H1 (cell line): ENCODE data around the gene SKP1. TPM values are rescaled to one million over a fixed set of nuclear protein-coding genes. Genes with fewer than 3 reads are reported as not detected.

Source experiments
- ASH2L ChIP-seq: fragments of 200-600, 300-600 bp; sonication (generic); IDR thresholded peaks from one replicate; pipeline ENCODE4 v1.7.1; 2017; ENCODE audit warnings: low read length
- CHD7 ChIP-seq: fragments of 300-600 bp; sonication (generic); IDR thresholded peaks from 2 replicates; pipeline ENCODE4 v1.7.1; 2012; ENCODE audit warnings: low read length, moderate library complexity, mild to moderate bottlenecking, inconsistent platforms; ENCODE audit not compliant: insufficient replicate concordance
- NANOG ChIP-seq: IDR thresholded peaks from 2 replicates; pipeline ENCODE4 v1.6.1; 2011; ENCODE audit warnings: low read length, low read depth, mild to moderate bottlenecking, inconsistent platforms; ENCODE audit not compliant: insufficient read depth, poor library complexity, severe bottlenecking
- RNF2 ChIP-seq: fragments of 200-900, 300-1000 bp; sonication (generic); IDR thresholded peaks from 2 replicates; pipeline ENCODE4 v1.7.1; 2016; ENCODE audit warnings: borderline replicate concordance, low read depth, mild to moderate bottlenecking, antibody characterized with exemption, low read length; ENCODE audit not compliant: poor library complexity, severe bottlenecking; ENCODE audit errors: missing control alignments
- SIN3A ChIP-seq, 2 experiments: IDR thresholded peaks in 1 of 2; conservative IDR thresholded peaks in 1 of 2; 2 replicates each; pipeline ENCODE4 v1.6.1; 2011 to 2012; ENCODE audit warnings: low read length in 2 of 2, improper control_type of control experiment in 1 of 2, low read depth in 1 of 2, mild to moderate bottlenecking in 1 of 2
- SIRT6 ChIP-seq: IDR thresholded peaks from one replicate; pipeline ENCODE4 v1.7.1; 2012; ENCODE audit warnings: low read length, inconsistent platforms
- SRF ChIP-seq: IDR thresholded peaks from 2 replicates; pipeline ENCODE4 v1.6.1; 2011; ENCODE audit warnings: mild to moderate bottlenecking, low read depth, low read length, moderate library complexity
- polyA plus RNA-seq, 7 experiments: library from polyadenylated mRNA; depleted of rRNA in 3 of 7; stranded (reverse) in 5 of 7; unstranded in 2 of 7; fragments of >200 nt in 5 of 7; fragments of 200-250 nt in 2 of 7; gene quantifications; 1 replicate in 5 of 7; 2 replicates in 1 of 7; 4 replicates in 1 of 7; pipeline versions ENCODE4 v1.2.1 to v1.2.3, GENCODE V29; 2011 to 2013; ENCODE audit warnings: missing spikeins in 2 of 7, mixed read lengths in 2 of 7
- total RNA-seq: library from RNA; stranded (reverse); fragmentation: NEBNext Ultra II Directional; extraction: Animal tissue kit (Norgen Biotek cat#: 25700); gene quantifications from 2 replicates; pipeline ENCODE4 v1.2.1, GENCODE V29; 2021

Gene SKP1
- total and polyA plus RNA-seq, 2 of the 8 experiments (the other 6 are each of a cell fraction or from before 2014, with no cell fraction given): 163 to 332 TPM

- no peak for TF ChIP-seq CHD7
- TF ChIP-seq ASH2L: no peak
- no peak for TF ChIP-seq SIN3A (conservative IDR thresholded peaks at IDR 0.05 in 1 of 2, IDR thresholded peaks at IDR 0.05 in 1 of 2; ENCODE audit: low read depth in 1 of 2, low read length in 2 of 2)
- no peak for TF ChIP-seq SRF
- no peak for TF ChIP-seq NANOG
- no peak for TF ChIP-seq RNF2
- no peak for TF ChIP-seq SIRT6
- TF ChIP-seq, all 59 proteins: peak for 0
These were observed 47.1 kb downstream of the SKP1 start (continued) for GRCh38 chr5:134129411-134130238.
